GM23338 (cell line): ENCODE data around the gene POLR2H. TPM values are rescaled to one million over a fixed set of nuclear protein-coding genes. Genes with fewer than 3 reads are reported as not detected.

Source experiments
- ATAC-seq: fragments of 200-7000 bp; cut with Tn5 transposase; 3 replicates; pipeline ENCODE4 v1.9.1; 2020
- DNase-seq: peaks from one replicate; pipeline ENCODE4 v3.0.0-alpha.2; 2015; ENCODE audit warnings: low spot score
- H2AFZ ChIP-seq: fragments of 200-600 bp; sonication (generic); 2 replicates; pipeline ENCODE4 v1.8.0; 2016; ENCODE audit warnings: antibody characterized with exemption, mild to moderate bottlenecking, moderate library complexity
- H3F3A ChIP-seq: fragments of 200-600 bp; sonication (generic); replicated peaks from 2 replicates; pipeline ENCODE4 v1.8.0; 2017; ENCODE audit warnings: antibody characterized with exemption, mixed run types, low read depth
- H3K27ac ChIP-seq: fragments of 200-600 bp; sonication (generic); 2 replicates; pipeline ENCODE4 v1.6.1; 2016; ENCODE audit warnings: low read depth
- H3K27me3 ChIP-seq: fragments of 200-600 bp; sonication (generic); 2 replicates; pipeline ENCODE4 v1.8.0; 2016; ENCODE audit warnings: mild to moderate bottlenecking, mixed run types, moderate library complexity; ENCODE audit not compliant: insufficient read depth
- H3K36me3 ChIP-seq: fragments of 200-600 bp; sonication (generic); 2 replicates; pipeline ENCODE4 v1.8.0; 2016; ENCODE audit warnings: mild to moderate bottlenecking; ENCODE audit not compliant: insufficient read depth
- H3K4me1 ChIP-seq: fragments of 200-600 bp; sonication (generic); 2 replicates; pipeline ENCODE4 v1.8.0; 2016; ENCODE audit warnings: mild to moderate bottlenecking, moderate library complexity; ENCODE audit not compliant: insufficient read depth
- H3K4me2 ChIP-seq: fragments of 200-600 bp; sonication (generic); 2 replicates; pipeline ENCODE4 v1.7.1; 2017; ENCODE audit warnings: mixed run types
- H3K4me3 ChIP-seq: fragments of 200-600 bp; sonication (generic); 2 replicates; pipeline ENCODE4 v1.6.1; 2016; ENCODE audit warnings: mixed run types
- H3K79me2 ChIP-seq: fragments of 200-600 bp; sonication (generic); replicated peaks from 2 replicates; pipeline ENCODE4 v1.8.0; 2017; ENCODE audit warnings: mild to moderate bottlenecking; ENCODE audit not compliant: insufficient read depth
- H3K9me2 ChIP-seq: fragments of 200-600 bp; sonication (generic); 2 replicates; pipeline ENCODE4 v1.8.0; 2017; ENCODE audit not compliant: insufficient read depth
- H4K20me1 ChIP-seq: fragments of 200-600 bp; sonication (generic); replicated peaks from 2 replicates; pipeline ENCODE4 v1.8.0; 2017; ENCODE audit warnings: mild to moderate bottlenecking; ENCODE audit not compliant: insufficient read depth
- H3K27ac Mint-ChIP-seq: 2 replicates; pipeline ENCODE4 v1.8.0; 2020; ENCODE audit warnings: inconsistent platforms, mild to moderate bottlenecking, moderate library complexity, mixed read lengths
- H3K27me3 Mint-ChIP-seq: 3 replicates; pipeline ENCODE4 v1.8.0; 2022; ENCODE audit warnings: low read depth, mild to moderate bottlenecking, moderate library complexity, mixed read lengths, inconsistent platforms; ENCODE audit not compliant: insufficient read depth, poor library complexity
- H3K36me3 Mint-ChIP-seq: 3 replicates; pipeline ENCODE4 v1.8.0; 2021; ENCODE audit warnings: low read depth, mild to moderate bottlenecking, inconsistent platforms, moderate library complexity, mixed read lengths
- H3K4me1 Mint-ChIP-seq: 3 replicates; pipeline ENCODE4 v1.8.0; 2020; ENCODE audit warnings: mild to moderate bottlenecking, inconsistent platforms, mixed read lengths
- H3K4me3 Mint-ChIP-seq: 3 replicates; pipeline ENCODE4 v1.8.0; 2021; ENCODE audit warnings: moderate library complexity, mild to moderate bottlenecking, inconsistent platforms, mixed read lengths
- H3K9me3 Mint-ChIP-seq: 3 replicates; pipeline ENCODE4 v1.8.0; 2020; ENCODE audit warnings: moderate library complexity, mild to moderate bottlenecking, inconsistent platforms, mixed read lengths
- CREB1 ChIP-seq: fragments of 250-450 bp; sonication (Bioruptor Pico); IDR thresholded peaks from 2 replicates; pipeline ENCODE4 v1.5.0; 2020; ENCODE audit warnings: low read depth, mild to moderate bottlenecking, moderate library complexity
- EZH2 ChIP-seq: fragments of 200-600 bp; sonication (generic); IDR thresholded peaks from one replicate; pipeline ENCODE4 v1.8.0; 2017; ENCODE audit warnings: antibody characterized with exemption, mild to moderate bottlenecking, low read depth; ENCODE audit not compliant: unreplicated experiment
- JUNB ChIP-seq: IDR thresholded peaks from one replicate; pipeline ENCODE4 v1.6.1; 2016; ENCODE audit warnings: antibody characterized with exemption; ENCODE audit not compliant: unreplicated experiment
- NANOG ChIP-seq: IDR thresholded peaks from 2 replicates; pipeline ENCODE4 v1.6.1; 2016; ENCODE audit warnings: antibody characterized with exemption, borderline replicate concordance
- POLR2AphosphoS5 ChIP-seq: IDR thresholded peaks from 2 replicates; pipeline ENCODE4 v1.6.1; 2016; ENCODE audit warnings: antibody characterized with exemption, low read depth
- STAT1 ChIP-seq: IDR thresholded peaks from one replicate; pipeline ENCODE4 v1.6.1; 2016; ENCODE audit warnings: antibody characterized with exemption; ENCODE audit not compliant: unreplicated experiment
- ZNF114 ChIP-seq: fragments of 250-450 bp; sonication (Bioruptor Pico); IDR thresholded peaks from 2 replicates; pipeline ENCODE4 v1.5.0; 2020; ENCODE audit warnings: mild to moderate bottlenecking, moderate library complexity
- polyA plus RNA-seq: library from polyadenylated mRNA; unstranded; fragments of >200 nt; fragmentation: Nextera tagmentation; extraction: Ambion mirVana; gene quantifications from 2 replicates; pipeline ENCODE4 v1.2.1, GENCODE V29; 2016
- total RNA-seq: library from RNA; depleted of rRNA; stranded (reverse); fragments of >200 nt; shearing (Covaris generic); gene quantifications from 2 replicates; pipeline ENCODE4 v1.2.3, GENCODE V29; 2014
- TF ChIP-seq, protein P1 (sequence below): fragments of 250-450 bp; sonication (Bioruptor Pico); IDR thresholded peaks from 2 replicates; pipeline ENCODE4 v1.5.0; 2020; ENCODE audit warnings: mild to moderate bottlenecking, moderate library complexity
- TF ChIP-seq, protein P2 (sequence below): IDR thresholded peaks from one replicate; pipeline ENCODE4 v1.6.1; 2018; ENCODE audit warnings: antibody characterized with exemption; ENCODE audit not compliant: unreplicated experiment
- TF ChIP-seq, protein P3 (sequence below), 2 experiments: fragments of 200-600 bp in 1 of 2; sonication (generic) in 1 of 2; conservative IDR thresholded peaks; 2 replicates each; pipeline versions ENCODE4 v1.5.1 to v1.6.1; 2016 to 2017; ENCODE audit warnings: antibody characterized with exemption in 2 of 2, low read depth in 2 of 2, mild to moderate bottlenecking in 2 of 2, moderate library complexity in 1 of 2
- TF ChIP-seq, protein P4 (sequence below): IDR thresholded peaks from 2 replicates; pipeline ENCODE4 v1.6.1; 2016; ENCODE audit warnings: antibody characterized with exemption

Gene POLR2H
- total and polyA plus RNA-seq, 2 experiments from 2014 or later = 190 to 199 TPM

DNA sequence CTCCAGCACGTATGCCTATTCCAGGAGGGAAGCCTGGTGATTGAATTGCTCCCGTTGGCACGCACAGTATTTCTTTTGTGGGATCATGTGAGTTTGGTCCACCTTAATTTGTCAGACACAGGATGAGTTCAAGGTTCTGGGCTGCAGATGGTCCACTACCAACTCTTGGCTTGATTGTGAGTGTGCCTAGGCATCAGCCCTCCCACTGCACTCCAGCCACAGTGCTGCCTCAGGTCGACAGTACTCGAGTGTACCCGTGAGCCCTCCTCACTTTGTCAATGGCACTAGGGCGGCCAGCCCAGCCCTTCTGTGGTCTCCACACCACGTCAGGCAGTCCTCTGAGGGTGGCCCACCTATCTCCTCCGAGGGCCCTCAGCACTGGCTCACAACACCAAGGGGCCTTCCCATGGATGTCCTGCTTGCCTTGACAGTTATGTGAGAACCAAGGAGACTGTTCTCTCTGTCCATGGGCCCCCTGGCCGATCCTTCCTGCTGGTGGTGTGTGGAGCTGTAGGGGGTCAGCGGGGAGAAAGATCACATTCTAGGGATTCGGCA is 48.5 kb downstream of the POLR2H start:
- Mint-ChIP-seq H3K9me3 (peaks cover 3% of the 10 kb centered on the region; the same call in 1 of the 3 replicates), H3K27me3 (peaks cover 13% of the 10 kb centered on the region), H3K36me3 (no peaks in the 10 kb centered on the region), H3K4me1 (no peaks in the 10 kb centered on the region), H3K4me3 (no peak overlapping the region), H3K27ac (no peak overlapping the region)
- Histone ChIP-seq H2AFZ (no peak overlapping the region), H3K27ac (no peak overlapping the region), H3K4me3 (no peak overlapping the region), H3K27me3 (no peaks in the 10 kb centered on the region), H3K4me2 (no peak overlapping the region), H3K79me2 (no peaks in the 10 kb centered on the region), H3K36me3 (no peaks in the 10 kb centered on the region), H3F3A (no peaks in the 10 kb centered on the region), H4K20me1 (no peaks in the 10 kb centered on the region), H3K4me1 (peaks cover 2% of the 10 kb centered on the region; the same call in 1 of the 2 replicates), H3K9me2 (no peaks in the 10 kb centered on the region)
- ATAC-seq (no peak), DNase-seq (no peak)
- no peak for TF ChIP-seq CREB1 (CRISPR knock-in tag)
- TF ChIP-seq, protein P1, sequence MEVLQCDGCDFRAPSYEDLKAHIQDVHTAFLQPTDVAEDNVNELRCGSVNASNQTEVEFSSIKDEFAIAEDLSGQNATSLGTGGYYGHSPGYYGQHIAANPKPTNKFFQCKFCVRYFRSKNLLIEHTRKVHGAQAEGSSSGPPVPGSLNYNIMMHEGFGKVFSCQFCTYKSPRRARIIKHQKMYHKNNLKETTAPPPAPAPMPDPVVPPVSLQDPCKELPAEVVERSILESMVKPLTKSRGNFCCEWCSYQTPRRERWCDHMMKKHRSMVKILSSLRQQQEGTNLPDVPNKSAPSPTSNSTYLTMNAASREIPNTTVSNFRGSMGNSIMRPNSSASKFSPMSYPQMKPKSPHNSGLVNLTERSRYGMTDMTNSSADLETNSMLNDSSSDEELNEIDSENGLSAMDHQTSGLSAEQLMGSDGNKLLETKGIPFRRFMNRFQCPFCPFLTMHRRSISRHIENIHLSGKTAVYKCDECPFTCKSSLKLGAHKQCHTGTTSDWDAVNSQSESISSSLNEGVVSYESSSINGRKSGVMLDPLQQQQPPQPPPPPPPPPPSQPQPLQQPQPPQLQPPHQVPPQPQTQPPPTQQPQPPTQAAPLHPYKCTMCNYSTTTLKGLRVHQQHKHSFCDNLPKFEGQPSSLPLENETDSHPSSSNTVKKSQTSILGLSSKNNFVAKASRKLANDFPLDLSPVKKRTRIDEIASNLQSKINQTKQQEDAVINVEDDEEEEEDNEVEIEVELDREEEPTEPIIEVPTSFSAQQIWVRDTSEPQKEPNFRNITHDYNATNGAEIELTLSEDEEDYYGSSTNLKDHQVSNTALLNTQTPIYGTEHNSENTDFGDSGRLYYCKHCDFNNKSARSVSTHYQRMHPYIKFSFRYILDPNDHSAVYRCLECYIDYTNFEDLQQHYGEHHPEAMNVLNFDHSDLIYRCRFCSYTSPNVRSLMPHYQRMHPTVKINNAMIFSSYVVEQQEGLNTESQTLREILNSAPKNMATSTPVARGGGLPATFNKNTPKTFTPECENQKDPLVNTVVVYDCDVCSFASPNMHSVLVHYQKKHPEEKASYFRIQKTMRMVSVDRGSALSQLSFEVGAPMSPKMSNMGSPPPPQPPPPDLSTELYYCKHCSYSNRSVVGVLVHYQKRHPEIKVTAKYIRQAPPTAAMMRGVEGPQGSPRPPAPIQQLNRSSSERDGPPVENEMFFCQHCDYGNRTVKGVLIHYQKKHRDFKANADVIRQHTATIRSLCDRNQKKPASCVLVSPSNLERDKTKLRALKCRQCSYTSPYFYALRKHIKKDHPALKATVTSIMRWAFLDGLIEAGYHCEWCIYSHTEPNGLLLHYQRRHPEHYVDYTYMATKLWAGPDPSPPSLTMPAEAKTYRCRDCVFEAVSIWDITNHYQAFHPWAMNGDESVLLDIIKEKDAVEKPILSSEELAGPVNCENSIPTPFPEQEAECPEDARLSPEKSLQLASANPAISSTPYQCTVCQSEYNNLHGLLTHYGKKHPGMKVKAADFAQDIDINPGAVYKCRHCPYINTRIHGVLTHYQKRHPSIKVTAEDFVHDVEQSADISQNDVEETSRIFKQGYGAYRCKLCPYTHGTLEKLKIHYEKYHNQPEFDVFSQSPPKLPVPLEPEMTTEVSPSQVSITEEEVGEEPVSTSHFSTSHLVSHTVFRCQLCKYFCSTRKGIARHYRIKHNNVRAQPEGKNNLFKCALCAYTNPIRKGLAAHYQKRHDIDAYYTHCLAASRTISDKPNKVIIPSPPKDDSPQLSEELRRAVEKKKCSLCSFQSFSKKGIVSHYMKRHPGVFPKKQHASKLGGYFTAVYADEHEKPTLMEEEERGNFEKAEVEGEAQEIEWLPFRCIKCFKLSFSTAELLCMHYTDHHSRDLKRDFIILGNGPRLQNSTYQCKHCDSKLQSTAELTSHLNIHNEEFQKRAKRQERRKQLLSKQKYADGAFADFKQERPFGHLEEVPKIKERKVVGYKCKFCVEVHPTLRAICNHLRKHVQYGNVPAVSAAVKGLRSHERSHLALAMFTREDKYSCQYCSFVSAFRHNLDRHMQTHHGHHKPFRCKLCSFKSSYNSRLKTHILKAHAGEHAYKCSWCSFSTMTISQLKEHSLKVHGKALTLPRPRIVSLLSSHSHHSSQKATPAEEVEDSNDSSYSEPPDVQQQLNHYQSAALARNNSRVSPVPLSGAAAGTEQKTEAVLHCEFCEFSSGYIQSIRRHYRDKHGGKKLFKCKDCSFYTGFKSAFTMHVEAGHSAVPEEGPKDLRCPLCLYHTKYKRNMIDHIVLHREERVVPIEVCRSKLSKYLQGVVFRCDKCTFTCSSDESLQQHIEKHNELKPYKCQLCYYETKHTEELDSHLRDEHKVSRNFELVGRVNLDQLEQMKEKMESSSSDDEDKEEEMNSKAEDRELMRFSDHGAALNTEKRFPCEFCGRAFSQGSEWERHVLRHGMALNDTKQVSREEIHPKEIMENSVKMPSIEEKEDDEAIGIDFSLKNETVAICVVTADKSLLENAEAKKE (CRISPR knock-in tag) = no peak
- TF ChIP-seq NANOG = no peak
- TF ChIP-seq STAT1 = no peak
- no peak for TF ChIP-seq EZH2
- TF ChIP-seq JUNB = no peak
- TF ChIP-seq ZNF114 (CRISPR knock-in tag) = no peak
- TF ChIP-seq, protein P2, sequence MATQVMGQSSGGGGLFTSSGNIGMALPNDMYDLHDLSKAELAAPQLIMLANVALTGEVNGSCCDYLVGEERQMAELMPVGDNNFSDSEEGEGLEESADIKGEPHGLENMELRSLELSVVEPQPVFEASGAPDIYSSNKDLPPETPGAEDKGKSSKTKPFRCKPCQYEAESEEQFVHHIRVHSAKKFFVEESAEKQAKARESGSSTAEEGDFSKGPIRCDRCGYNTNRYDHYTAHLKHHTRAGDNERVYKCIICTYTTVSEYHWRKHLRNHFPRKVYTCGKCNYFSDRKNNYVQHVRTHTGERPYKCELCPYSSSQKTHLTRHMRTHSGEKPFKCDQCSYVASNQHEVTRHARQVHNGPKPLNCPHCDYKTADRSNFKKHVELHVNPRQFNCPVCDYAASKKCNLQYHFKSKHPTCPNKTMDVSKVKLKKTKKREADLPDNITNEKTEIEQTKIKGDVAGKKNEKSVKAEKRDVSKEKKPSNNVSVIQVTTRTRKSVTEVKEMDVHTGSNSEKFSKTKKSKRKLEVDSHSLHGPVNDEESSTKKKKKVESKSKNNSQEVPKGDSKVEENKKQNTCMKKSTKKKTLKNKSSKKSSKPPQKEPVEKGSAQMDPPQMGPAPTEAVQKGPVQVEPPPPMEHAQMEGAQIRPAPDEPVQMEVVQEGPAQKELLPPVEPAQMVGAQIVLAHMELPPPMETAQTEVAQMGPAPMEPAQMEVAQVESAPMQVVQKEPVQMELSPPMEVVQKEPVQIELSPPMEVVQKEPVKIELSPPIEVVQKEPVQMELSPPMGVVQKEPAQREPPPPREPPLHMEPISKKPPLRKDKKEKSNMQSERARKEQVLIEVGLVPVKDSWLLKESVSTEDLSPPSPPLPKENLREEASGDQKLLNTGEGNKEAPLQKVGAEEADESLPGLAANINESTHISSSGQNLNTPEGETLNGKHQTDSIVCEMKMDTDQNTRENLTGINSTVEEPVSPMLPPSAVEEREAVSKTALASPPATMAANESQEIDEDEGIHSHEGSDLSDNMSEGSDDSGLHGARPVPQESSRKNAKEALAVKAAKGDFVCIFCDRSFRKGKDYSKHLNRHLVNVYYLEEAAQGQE = no peak
- TF ChIP-seq, protein P3, sequence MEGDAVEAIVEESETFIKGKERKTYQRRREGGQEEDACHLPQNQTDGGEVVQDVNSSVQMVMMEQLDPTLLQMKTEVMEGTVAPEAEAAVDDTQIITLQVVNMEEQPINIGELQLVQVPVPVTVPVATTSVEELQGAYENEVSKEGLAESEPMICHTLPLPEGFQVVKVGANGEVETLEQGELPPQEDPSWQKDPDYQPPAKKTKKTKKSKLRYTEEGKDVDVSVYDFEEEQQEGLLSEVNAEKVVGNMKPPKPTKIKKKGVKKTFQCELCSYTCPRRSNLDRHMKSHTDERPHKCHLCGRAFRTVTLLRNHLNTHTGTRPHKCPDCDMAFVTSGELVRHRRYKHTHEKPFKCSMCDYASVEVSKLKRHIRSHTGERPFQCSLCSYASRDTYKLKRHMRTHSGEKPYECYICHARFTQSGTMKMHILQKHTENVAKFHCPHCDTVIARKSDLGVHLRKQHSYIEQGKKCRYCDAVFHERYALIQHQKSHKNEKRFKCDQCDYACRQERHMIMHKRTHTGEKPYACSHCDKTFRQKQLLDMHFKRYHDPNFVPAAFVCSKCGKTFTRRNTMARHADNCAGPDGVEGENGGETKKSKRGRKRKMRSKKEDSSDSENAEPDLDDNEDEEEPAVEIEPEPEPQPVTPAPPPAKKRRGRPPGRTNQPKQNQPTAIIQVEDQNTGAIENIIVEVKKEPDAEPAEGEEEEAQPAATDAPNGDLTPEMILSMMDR (conservative IDR thresholded peaks at IDR 0.05; ENCODE audit: low read depth in 2 of 2) = no peak
- TF ChIP-seq, protein P4, sequence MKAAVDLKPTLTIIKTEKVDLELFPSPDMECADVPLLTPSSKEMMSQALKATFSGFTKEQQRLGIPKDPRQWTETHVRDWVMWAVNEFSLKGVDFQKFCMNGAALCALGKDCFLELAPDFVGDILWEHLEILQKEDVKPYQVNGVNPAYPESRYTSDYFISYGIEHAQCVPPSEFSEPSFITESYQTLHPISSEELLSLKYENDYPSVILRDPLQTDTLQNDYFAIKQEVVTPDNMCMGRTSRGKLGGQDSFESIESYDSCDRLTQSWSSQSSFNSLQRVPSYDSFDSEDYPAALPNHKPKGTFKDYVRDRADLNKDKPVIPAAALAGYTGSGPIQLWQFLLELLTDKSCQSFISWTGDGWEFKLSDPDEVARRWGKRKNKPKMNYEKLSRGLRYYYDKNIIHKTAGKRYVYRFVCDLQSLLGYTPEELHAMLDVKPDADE = no peak
- no peak for TF ChIP-seq POLR2AphosphoS5
